Fibroblast of the aortic adventitia (primary cell): ENCODE measurements around the gene RWDD1. TPM values are rescaled to one million over a fixed set of nuclear protein-coding genes. Genes with fewer than 3 reads are reported as not detected.

Experiments
- DNase-seq: peaks from one replicate; pipeline ENCODE4 v3.0.0-alpha.2; 2010; ENCODE audit warnings: low read depth
- H3K4me3 ChIP-seq: 2 replicates; pipeline ENCODE4 v1.5.1; 2011; ENCODE audit warnings: low read depth, mild to moderate bottlenecking, control low read depth, low read length, moderate library complexity
- total RNA-seq: library from RNA; depleted of rRNA; stranded (reverse); fragments of >200 nt; gene quantifications from 2 replicates; pipeline ENCODE4 v1.2.3, GENCODE V29; 2012; ENCODE audit warnings: low replicate concordance
- TF ChIP-seq, protein P1 (sequence below): IDR thresholded peaks from 2 replicates; pipeline ENCODE4 v1.5.1; 2011; ENCODE audit warnings: mild to moderate bottlenecking, low read length, control low read depth, inconsistent platforms; ENCODE audit not compliant: insufficient read depth

The RWDD1 gene
- total RNA-seq, 1 donor = 66.9 TPM

- TF ChIP-seq, protein P1, sequence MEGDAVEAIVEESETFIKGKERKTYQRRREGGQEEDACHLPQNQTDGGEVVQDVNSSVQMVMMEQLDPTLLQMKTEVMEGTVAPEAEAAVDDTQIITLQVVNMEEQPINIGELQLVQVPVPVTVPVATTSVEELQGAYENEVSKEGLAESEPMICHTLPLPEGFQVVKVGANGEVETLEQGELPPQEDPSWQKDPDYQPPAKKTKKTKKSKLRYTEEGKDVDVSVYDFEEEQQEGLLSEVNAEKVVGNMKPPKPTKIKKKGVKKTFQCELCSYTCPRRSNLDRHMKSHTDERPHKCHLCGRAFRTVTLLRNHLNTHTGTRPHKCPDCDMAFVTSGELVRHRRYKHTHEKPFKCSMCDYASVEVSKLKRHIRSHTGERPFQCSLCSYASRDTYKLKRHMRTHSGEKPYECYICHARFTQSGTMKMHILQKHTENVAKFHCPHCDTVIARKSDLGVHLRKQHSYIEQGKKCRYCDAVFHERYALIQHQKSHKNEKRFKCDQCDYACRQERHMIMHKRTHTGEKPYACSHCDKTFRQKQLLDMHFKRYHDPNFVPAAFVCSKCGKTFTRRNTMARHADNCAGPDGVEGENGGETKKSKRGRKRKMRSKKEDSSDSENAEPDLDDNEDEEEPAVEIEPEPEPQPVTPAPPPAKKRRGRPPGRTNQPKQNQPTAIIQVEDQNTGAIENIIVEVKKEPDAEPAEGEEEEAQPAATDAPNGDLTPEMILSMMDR = no peak
- H3K4me3 ChIP-seq = no peak overlapping the region
- no peak for DNase-seq
Observed at GRCh38 chr6:116543149-116543548, 28.2 kb upstream of the RWDD1 start.

DNA sequence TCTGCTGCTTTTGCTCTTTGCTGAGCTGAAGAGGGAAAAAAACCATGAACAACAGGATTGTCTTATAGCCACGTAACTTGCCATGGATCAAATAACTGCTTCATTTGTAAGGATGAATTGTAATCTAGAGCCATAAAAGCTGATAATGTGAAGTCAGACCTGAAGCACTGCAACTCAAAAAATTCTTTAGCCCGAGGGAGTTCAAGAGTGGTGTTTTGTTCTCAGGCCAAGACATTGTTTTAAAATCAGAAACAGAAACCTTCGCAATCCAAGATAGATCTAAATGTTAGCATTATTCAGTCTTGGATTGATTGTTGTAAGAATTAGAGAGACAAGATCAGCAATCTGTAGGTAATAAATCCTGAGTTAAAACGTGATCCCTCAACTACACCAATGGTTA is 25.7 kb upstream of the RWDD1 start, which contains the start of gene TRAPPC3L:
Gene TRAPPC3L (minus strand): TSS at position 34 of the 400 bp plus-strand sequence. CDS start 170 bp downstream, outside the sequence.
- TF ChIP-seq, protein P1 = no peak
- H3K4me3 ChIP-seq = no peak within 1 kb of the TSS
- DNase-seq = peak; percentile 56

DNA sequence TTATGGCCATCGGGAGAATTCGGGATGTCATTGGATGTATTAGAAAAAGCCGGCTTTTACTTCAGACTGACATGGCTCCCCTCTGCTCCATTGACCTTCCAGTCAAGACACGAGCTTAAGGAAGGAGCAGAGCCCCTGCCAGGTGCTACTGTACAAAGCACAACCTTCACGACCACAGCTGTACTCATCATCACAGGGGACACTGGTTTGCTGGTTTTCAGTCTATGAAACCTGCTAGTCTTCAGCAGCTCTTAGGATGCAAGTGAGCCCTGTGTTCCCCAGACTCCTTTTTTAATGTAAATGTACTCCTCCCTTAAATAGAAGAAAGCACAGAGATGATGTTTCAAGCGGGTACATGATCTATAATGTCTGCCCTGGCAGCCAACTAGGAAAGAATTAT is 23.9 kb upstream of the RWDD1 start:
- no peak overlapping the region for H3K4me3 ChIP-seq
- TF ChIP-seq, protein P1 = no peak
- no peak for DNase-seq

- TF ChIP-seq, protein P1 = no peak
- DNase-seq = no peak
- no peak overlapping the region for H3K4me3 ChIP-seq
Observed at GRCh38 chr6:116550796-116551195, 20.5 kb upstream of the RWDD1 start.

DNA sequence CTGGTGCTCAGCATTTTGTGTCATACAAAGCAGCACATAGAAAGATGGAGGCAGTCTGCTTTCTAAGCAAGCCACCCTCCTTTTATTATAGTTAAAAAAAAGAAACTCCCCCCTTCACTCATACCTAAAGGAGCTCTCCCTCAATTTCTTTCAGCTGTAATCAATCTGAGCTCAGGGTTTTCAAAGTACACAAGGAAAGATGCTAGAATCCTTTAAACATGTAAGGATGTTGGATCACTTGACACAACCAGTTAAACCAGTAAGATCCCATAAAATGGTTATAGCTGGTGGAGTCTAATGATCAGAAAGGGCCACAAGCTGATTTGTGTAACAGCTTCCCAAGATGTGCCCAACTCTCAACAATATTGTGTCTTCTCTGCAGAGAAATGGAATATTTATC is 17.9 kb upstream of the RWDD1 start, which contains the start of gene CALHM4:
Gene CALHM4 (plus strand): TSS at position 301 of the 400 bp plus-strand sequence. CDS start 43 bp downstream, at position 344.
- no peak within 1 kb of the TSS for H3K4me3 ChIP-seq
- DNase-seq = no peak
- TF ChIP-seq, protein P1 = no peak

DNA sequence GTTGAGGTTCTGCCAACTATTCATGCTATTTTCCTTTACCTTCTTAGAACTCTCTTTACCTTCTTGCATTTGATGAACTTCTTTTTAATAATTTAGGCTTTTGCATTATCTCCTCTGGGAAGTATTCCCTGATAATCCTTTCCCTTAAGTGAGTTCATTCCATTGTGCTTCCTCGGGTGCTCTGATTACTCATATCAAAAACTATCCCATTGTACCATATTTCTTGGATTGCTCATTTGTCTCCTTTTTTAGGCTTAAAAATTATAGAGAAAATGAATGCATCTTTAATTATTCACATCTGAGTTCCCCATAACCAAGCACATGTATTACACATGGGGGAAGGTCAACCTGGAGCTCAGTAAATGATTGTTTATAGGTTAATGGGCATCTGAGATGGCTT is 15.2 kb upstream of the RWDD1 start:
- DNase-seq = peak; percentile 87
- TF ChIP-seq, protein P1 = no peak
- no peak overlapping the region for H3K4me3 ChIP-seq

- TF ChIP-seq, protein P1 = no peak
- no peak overlapping the region for H3K4me3 ChIP-seq
- DNase-seq = peak; percentile 43
Observed at GRCh38 chr6:116556814-116557415, 14.4 kb upstream of the RWDD1 start.
